Keratinocyte (primary cell): ENCODE data around the gene ZBTB34. TPM values are rescaled to one million over a fixed set of nuclear protein-coding genes. Genes with fewer than 3 reads are reported as not detected.

Source experiments
- DNase-seq: peaks from one replicate; pipeline ENCODE4 v3.0.0-alpha.2; 2011; ENCODE audit warnings: low read depth, missing footprints, low spot score
- FAIRE-seq: peaks from 2 replicates; lab custom pipeline; 2011; peaks lifted over from hg19 to GRCh38; lab: Jason Lieb, UNC
- H2AFZ ChIP-seq: 2 replicates; pipeline ENCODE4 v1.6.0; 2012; ENCODE audit warnings: low read length, control low read depth, inconsistent platforms; ENCODE audit not compliant: control insufficient read depth
- H3K27ac ChIP-seq: 2 replicates; pipeline ENCODE4 v1.5.1; 2011; ENCODE audit warnings: low read length; ENCODE audit not compliant: control insufficient read depth, insufficient read depth
- H3K27me3 ChIP-seq: 3 replicates; pipeline ENCODE4 v1.6.0; 2011; ENCODE audit warnings: low read length; ENCODE audit not compliant: control insufficient read depth, insufficient read depth; ENCODE audit errors: extremely low read depth
- H3K36me3 ChIP-seq, 2 experiments: 2 replicates in 1 of 2; 3 replicates in 1 of 2; pipeline ENCODE4 v1.5.1; 2011; ENCODE audit warnings: low read length in 2 of 2, mild to moderate bottlenecking in 1 of 2; ENCODE audit not compliant: control insufficient read depth in 2 of 2, insufficient read depth in 2 of 2; ENCODE audit errors: extremely low read depth in 1 of 2
- H3K4me1 ChIP-seq: 3 replicates; pipeline ENCODE4 v1.5.1; 2011; ENCODE audit warnings: low read length; ENCODE audit not compliant: control insufficient read depth, insufficient read depth; ENCODE audit errors: extremely low read depth
- H3K4me2 ChIP-seq: 3 replicates; pipeline ENCODE4 v1.6.0; 2011; ENCODE audit warnings: low read depth, low read length; ENCODE audit not compliant: control insufficient read depth, insufficient read depth; ENCODE audit errors: extremely low read depth
- H3K4me3 ChIP-seq, 3 experiments: fragments of 200-600 bp in 1 of 3; sonication (generic) in 1 of 3; 2 replicates in 2 of 3; 3 replicates in 1 of 3; pipeline ENCODE4 v1.5.1; 2011 to 2016; ENCODE audit warnings: low read length in 3 of 3, mild to moderate bottlenecking in 3 of 3, control low read depth in 2 of 3, inconsistent platforms in 1 of 3, low read depth in 1 of 3, mixed read lengths in 1 of 3, mixed run types in 1 of 3, moderate library complexity in 1 of 3; ENCODE audit not compliant: control insufficient read depth in 2 of 3, insufficient read depth in 2 of 3; ENCODE audit errors: extremely low read depth in 1 of 3
- H3K79me2 ChIP-seq: 2 replicates; pipeline ENCODE4 v1.6.0; 2012; ENCODE audit warnings: low read length; ENCODE audit not compliant: control insufficient read depth, insufficient read depth
- H3K9ac ChIP-seq: 3 replicates; pipeline ENCODE4 v1.6.0; 2011; ENCODE audit warnings: low read length; ENCODE audit not compliant: control insufficient read depth, insufficient read depth; ENCODE audit errors: extremely low read depth
- H3K9me1 ChIP-seq: 3 replicates; pipeline ENCODE4 v1.6.0; 2011; ENCODE audit warnings: low read length; ENCODE audit not compliant: control insufficient read depth, insufficient read depth; ENCODE audit errors: extremely low read depth
- H3K9me3 ChIP-seq: 2 replicates; pipeline ENCODE4 v1.5.1; 2012; ENCODE audit warnings: low read depth, low read length; ENCODE audit not compliant: control insufficient read depth
- H4K20me1 ChIP-seq: 3 replicates; pipeline ENCODE4 v1.6.0; 2011; ENCODE audit warnings: low read length; ENCODE audit not compliant: control insufficient read depth, insufficient read depth; ENCODE audit errors: extremely low read depth
- CTCF ChIP-seq, 3 experiments: IDR thresholded peaks in 1 of 3; conservative IDR thresholded peaks in 1 of 3; optimal IDR thresholded peaks in 1 of 3; 2 replicates in 2 of 3; 3 replicates in 1 of 3; pipeline versions ENCODE3 to v1.5.1; 2011; ENCODE audit warnings: low read length in 3 of 3, mild to moderate bottlenecking in 3 of 3, moderate library complexity in 2 of 3, control low read depth in 1 of 3, inconsistent platforms in 1 of 3; ENCODE audit not compliant: insufficient read depth in 2 of 3; ENCODE audit errors: extremely low read depth in 1 of 3
- EZH2 ChIP-seq: IDR thresholded peaks from one replicate; pipeline ENCODE4 v1.6.1; 2012; ENCODE audit warnings: inconsistent platforms, mild to moderate bottlenecking, low read length, moderate library complexity
- dilution Hi-C: fragments of 300-500 bp; cut with MboI; formaldehyde crosslinking; loops from one replicate; pipeline ENCODE4 v1.7.0; 2020; ENCODE audit warnings: low sequenced_read_pairs; ENCODE audit not compliant: extremely low pct_ligation_motif_present
- polyA plus RNA-seq, 5 experiments: library from polyadenylated mRNA; depleted of rRNA in 3 of 5; stranded (reverse) in 3 of 5; stranded (forward) in 1 of 5; unstranded in 1 of 5; fragments of >200 nt; gene quantifications; 1 replicate in 1 of 5; 2 replicates in 3 of 5; 3 replicates in 1 of 5; pipeline versions ENCODE4 v1.2.1 to v1.2.3, GENCODE V29; 2011 to 2012; ENCODE audit warnings: missing spikeins in 2 of 5, low read depth in 1 of 5, low replicate concordance in 1 of 5

ZBTB34 gene
- polyA plus RNA-seq, 1 donor (not counting 4 experiments of a cell fraction or from before 2014, with no cell fraction given) = 6.4 TPM

DNA sequence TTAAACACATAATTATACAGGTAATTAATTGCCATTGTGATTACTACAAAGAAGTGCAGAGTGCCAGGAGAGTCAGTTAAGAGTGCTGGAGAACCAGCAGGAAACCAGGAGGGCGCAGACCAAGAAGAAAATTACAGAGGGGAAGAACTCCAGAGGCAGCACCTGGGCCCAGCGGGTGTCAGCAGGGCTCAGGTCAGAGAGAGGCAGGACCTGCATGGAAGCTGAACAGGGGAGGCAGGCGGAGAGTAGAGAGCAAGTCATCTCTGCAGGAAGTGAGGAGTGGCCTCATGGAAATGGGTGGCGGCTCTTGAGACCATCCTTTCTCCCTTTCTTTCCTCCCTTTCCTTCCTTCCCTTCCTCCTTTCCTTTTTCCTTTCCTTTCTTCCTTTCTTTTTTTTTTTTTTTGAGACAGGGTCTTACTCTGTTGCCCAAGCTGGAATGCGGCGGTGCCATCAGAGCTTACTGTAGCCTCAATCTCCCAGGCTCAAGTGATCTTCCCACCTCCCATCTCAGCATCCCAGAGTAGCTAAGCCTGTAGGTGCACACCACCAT lies 4.0 kb upstream of the ZBTB34 start:
- Histone ChIP-seq H4K20me1 (no peaks in the 10 kb centered on the region), H3K27ac (no peak overlapping the region), H3K9ac (no peak overlapping the region), H3K79me2 (peaks cover 6% of the 10 kb centered on the region), H3K4me2 (no peak overlapping the region), H3K36me3 (no peaks in the 10 kb centered on the region), H3K27me3 (peaks cover 13% of the 10 kb centered on the region), H3K9me3 (no peaks in the 10 kb centered on the region), H2AFZ (no peak overlapping the region), H3K4me3 (no peak overlapping the region), H3K4me1 (peaks cover 5% of the 10 kb centered on the region), H3K9me1 (no peaks in the 10 kb centered on the region)
- no peak for TF ChIP-seq EZH2
- no peak for TF ChIP-seq CTCF (optimal IDR thresholded peaks at IDR 0.05 in 1 of 3, IDR thresholded peaks at IDR 0.05 in 1 of 3, conservative IDR thresholded peaks at IDR 0.05 in 1 of 3; ENCODE audit: extremely low read depth in 1 of 3, insufficient read depth in 2 of 3, low read length in 3 of 3)
- DNase-seq (no peak), FAIRE-seq (no peak)
- dilution Hi-C loops = no loop called here

GRCh38 chr9:126857261-126857960 lies 3.0 kb upstream of the ZBTB34 start:
- Histone ChIP-seq H3K4me3 (no peak overlapping the region), H4K20me1 (peaks cover 2% of the 10 kb centered on the region), H3K4me1 (peaks cover 15% of the 10 kb centered on the region), H3K9ac (no peak overlapping the region), H3K27ac (no peak overlapping the region), H3K79me2 (peaks cover 16% of the 10 kb centered on the region), H2AFZ (no peak overlapping the region), H3K9me3 (no peaks in the 10 kb centered on the region), H3K9me1 (peaks cover 2% of the 10 kb centered on the region), H3K4me2 (no peak overlapping the region), H3K36me3 (no peaks in the 10 kb centered on the region), H3K27me3 (peaks cover 11% of the 10 kb centered on the region)
- DNase-seq (no peak), FAIRE-seq (no peak)
- dilution Hi-C loops = no loop called here
- TF ChIP-seq EZH2 (no peak), CTCF (optimal IDR thresholded peaks at IDR 0.05 in 1 of 3, IDR thresholded peaks at IDR 0.05 in 1 of 3, conservative IDR thresholded peaks at IDR 0.05 in 1 of 3; ENCODE audit: extremely low read depth in 1 of 3, insufficient read depth in 2 of 3, low read length in 3 of 3) (no peak)
